GM12892 (cell line): ENCODE measurements around the gene C6orf132. TPM values are rescaled to one million over a fixed set of nuclear protein-coding genes. Genes with fewer than 3 reads are reported as not detected.

Experiments
- DNase-seq: peaks from one replicate; pipeline ENCODE4 v3.0.0; 2011; ENCODE audit not compliant: insufficient read length
- FAIRE-seq: peaks from 2 replicates; lab custom pipeline; 2011; peaks lifted over from hg19 to GRCh38; lab: Jason Lieb, UNC
- POLR2A ChIP-seq: IDR thresholded peaks from 2 replicates; pipeline ENCODE4 v1.6.1; 2011; ENCODE audit warnings: low read depth, low read length, control low read depth
- POLR2AphosphoS5 ChIP-seq: IDR thresholded peaks from 2 replicates; pipeline ENCODE4 v1.6.1; 2011; ENCODE audit warnings: low read depth, low read length, control low read depth
- TAF1 ChIP-seq: IDR thresholded peaks from 2 replicates; pipeline ENCODE4 v1.6.1; 2011; ENCODE audit warnings: low read depth, mild to moderate bottlenecking, control low read depth, low read length, borderline replicate concordance
- polyA plus RNA-seq: library from polyadenylated mRNA; unstranded; fragments of >200 nt; gene quantifications from one replicate; pipeline ENCODE4 v1.2.1, GENCODE V29; 2012; ENCODE audit warnings: missing spikeins, inconsistent platforms; ENCODE audit not compliant: missing spikeins

The C6orf132 gene
- polyA plus RNA-seq: not detected

DNA sequence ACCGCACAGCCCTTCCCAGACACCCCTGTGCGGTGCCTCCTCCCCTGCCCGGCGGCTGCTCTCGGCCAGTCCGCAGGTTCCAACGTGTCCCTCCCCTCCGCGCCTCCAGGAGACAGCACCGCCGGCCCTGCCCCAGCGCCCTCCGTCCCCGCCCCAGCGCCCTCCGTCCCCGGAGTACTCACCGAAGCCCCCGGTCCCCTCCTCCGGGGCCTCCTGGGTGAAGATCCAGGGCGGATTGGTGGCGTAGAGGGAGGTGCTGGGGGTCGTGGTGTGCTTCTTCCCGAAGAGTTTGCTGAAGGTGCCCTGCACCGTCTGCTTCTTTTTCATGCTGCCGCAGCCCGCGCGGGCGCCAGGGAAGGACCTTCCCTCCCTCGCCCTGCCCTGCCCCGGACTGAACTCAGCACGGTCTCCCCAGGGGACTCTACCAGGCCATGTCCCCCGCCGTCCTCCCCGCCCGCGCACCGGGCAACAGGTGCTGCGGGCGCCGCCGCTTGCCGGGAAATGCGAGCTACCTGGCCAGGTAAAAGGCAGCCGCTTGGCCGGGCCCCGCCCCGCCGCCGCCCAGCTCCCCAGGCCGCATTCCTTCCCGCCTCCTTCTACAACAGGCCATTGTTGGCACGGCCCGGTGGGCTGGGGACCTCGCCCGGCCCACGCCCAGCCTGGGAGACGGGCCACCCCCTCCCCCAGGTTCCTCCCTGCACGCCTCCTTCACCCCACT, at the start of gene C6orf132:
C6orf132 (minus strand) TSS at position 503 of the 718 bp plus-strand sequence; CDS start at position 327, 176 bp downstream.
- DNase-seq (no peak), FAIRE-seq (no peak)
- TF ChIP-seq POLR2AphosphoS5: no peak
- TF ChIP-seq TAF1: no peak
- no peak for TF ChIP-seq POLR2A

DNA sequence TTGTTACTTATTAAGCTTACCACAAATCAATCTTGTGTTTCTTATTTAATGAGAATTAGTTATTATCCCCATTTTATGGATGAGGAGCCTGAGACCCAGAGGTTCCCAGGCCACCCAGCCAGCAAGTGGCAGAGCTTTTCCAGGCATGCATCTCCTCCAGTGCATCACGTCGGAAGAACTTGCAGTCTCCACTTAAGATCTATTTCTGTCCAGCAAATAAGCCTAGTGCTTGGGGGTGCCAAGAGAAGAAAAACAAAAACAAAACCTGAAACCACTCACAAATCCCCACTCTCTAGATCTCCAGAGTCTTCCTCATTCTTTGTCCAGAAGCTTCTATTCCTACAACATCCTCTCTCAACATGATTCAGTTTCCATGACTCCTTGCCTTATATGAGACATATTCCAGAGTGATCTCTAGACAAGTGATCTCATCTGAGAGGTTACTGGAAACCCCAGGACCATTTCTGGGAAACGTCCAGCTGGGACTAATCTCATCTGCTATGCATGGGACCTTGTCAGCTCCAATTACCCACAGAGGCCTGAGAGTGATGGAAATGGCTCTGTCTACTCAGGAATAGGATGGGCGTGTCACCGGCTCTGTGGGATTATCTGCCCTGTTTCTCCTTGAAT, 48.2 kb upstream of the C6orf132 start:
- TF ChIP-seq POLR2A: no peak
- TF ChIP-seq POLR2AphosphoS5: no peak
- TF ChIP-seq TAF1: no peak
- DNase-seq: no peak
- FAIRE-seq: no peak

DNA sequence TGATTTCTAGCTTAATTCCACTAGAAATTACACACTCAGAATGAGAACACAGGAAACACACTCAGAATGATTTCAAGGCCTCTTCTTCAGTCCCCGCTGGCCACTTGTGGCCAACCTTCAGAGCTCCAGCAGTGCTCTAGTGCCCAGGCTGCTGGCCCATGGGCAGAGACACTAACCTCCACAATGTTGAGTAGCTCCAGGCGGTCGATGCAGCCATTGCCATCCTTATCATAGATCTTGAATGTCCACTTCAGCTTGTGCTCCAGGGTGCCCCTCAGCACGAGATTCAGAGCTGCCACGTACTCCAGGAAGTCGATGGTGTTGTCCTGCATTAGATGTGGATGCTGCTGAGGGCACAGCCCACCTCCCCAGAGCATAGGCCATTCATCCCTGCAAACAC, 46.0 kb upstream of the C6orf132 start:
- TF ChIP-seq POLR2A (no peak), TAF1 (no peak), POLR2AphosphoS5 (no peak)
- FAIRE-seq: no peak
- DNase-seq: no peak

DNA sequence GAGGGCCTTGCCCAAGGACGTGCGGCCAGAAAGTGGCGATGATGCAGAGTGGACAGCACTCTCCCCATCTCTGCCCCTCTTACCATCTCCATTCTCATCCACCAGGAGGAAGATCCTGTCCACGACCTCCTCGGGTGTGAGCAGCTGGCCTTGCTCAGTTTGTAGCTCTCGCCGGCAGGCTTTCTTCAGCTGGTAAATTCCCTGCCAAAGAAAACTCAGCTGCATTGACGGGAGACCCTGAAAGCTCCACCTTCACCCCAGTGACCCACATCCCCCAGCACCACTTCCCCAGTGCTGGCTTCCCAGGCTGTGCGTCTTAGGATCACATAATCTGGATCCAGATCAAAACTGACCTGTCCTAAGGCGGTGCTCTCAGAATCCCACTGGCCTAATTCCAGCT, 43.2 kb upstream of the C6orf132 start:
- DNase-seq (no peak), FAIRE-seq (no peak)
- no peak for TF ChIP-seq TAF1
- TF ChIP-seq POLR2AphosphoS5: no peak
- TF ChIP-seq POLR2A: no peak

DNA sequence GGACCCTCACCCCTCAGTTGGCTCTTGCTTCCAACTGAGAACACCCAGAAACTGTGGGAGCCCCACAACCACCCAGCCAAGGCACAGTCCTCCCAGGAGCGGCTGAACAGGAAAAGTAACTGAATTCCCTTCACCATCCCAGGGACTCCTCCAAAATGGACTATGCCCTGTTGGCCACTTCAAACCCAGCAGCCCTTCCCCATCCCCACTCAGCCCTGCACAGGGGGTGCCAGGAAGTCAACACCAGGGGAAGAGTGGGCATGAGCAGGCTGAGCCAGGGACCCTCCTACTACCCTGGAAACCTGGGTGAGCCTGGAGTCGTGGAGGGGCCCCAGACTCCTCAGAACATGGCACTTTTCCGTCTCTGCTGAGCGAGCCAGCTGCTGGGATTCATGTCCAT, 42.1 kb upstream of the C6orf132 start:
- FAIRE-seq: no peak
- TF ChIP-seq TAF1 (no peak), POLR2A (no peak), POLR2AphosphoS5 (no peak)
- no peak for DNase-seq

GRCh38 chr6:42182101-42182500, 39.7 kb upstream of the C6orf132 start:
- TF ChIP-seq POLR2A: no peak
- TF ChIP-seq POLR2AphosphoS5: no peak
- no peak for TF ChIP-seq TAF1
- no peak for DNase-seq
- FAIRE-seq: no peak

- FAIRE-seq (no peak), DNase-seq (no peak)
- TF ChIP-seq TAF1 (no peak), POLR2A (no peak), POLR2AphosphoS5 (no peak)
Measured at GRCh38 chr6:42179945-42180313, 37.5 kb upstream of the C6orf132 start.

DNA sequence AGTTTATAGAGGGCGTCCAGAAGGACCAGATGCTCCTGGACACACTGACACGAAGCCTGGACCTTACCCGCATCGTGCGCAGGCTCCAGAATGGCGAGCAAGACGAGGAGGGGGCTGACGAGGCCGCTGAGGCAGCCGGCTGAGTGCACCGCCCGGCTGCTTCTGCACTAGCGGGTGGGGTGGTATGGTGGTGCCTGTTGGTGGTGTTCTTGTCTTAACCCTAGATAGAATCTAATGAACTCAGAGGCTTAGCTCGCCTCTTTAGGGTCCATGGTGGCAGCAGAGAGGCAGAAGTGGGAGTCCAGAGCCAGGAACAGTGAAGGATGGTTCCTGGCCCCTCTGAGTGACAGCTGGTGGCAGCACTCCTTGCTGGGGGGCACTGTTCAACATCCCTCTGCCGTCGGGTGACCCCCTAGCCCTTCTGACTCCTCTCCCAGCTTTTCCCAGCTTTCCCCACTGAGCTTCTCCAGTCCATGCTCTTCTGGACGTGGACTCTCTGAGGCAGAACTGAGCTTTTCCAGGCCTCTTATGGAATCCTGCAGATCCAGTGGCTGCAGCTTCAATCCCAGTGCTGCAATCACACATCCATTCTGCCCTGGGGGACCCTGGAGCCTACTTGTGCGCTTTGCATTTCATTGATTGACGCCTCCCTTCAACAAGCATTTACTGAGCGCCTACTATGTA, 37.0 kb upstream of the C6orf132 start:
- TF ChIP-seq TAF1: no peak
- no peak for TF ChIP-seq POLR2AphosphoS5
- no peak for TF ChIP-seq POLR2A
- no peak for FAIRE-seq
- DNase-seq: no peak

DNA sequence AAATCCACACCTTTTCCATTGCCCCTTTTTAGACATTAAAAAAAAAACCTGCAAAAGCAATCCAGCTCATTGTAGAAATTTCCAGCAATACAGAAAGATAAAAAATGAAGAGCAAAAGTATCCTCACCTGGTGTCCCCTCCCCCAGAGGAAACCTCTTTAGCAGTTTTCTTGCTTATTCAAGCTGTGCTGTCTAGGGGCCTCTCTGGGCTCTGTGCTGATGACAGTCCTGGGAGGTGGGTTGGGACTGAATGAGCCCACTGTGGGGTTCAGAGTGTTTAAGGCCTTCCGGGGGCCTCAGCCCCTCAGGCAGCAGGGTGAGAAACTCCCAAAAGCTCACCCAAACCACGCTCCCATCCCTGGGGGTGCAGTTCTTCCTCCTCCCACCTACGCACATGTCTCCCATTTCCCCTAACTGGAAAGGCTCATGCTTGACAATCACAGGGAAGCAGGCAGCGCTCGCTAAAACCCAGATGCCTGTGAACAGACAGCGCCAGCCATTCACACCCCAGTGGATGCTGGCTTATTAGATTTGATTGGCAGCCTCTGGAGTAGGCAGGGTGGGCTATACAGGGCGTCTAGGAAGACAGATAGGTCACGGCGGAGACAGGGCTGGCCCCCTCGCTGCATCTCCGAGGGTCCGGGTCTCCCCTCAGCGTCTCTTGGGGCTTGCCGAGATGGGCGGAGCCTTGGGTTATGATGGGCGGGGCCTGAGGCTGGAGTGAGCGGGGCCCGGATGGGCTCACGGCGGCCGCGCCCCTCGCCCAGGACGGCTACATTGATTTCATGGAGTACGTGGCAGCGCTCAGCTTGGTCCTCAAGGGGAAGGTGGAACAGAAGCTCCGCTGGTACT, 35.3 kb upstream of the C6orf132 start:
- DNase-seq (no peak), FAIRE-seq (no peak)
- no peak for TF ChIP-seq POLR2A
- TF ChIP-seq POLR2AphosphoS5: no peak
- no peak for TF ChIP-seq TAF1

DNA sequence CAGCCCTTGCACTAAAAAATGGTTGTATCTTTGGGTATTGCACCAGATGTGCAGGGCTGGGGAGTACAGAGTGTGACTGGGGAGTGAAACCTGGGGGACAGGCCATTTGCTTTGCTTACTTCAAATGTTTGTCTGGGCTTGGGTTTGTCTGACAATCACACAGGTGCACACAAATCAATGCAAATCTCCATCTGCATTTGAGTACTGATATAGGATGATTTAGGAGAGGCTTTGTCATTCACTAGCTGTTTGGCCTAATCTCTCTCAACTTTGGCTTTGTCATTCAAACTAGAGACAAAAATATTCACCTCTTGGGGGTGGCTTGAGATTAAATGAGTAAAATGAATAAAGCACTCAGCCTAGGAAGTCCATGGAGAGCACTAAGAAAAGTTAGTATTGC, 34.6 kb upstream of the C6orf132 start:
- FAIRE-seq (no peak), DNase-seq (no peak)
- no peak for TF ChIP-seq POLR2AphosphoS5
- TF ChIP-seq POLR2A: no peak

DNA sequence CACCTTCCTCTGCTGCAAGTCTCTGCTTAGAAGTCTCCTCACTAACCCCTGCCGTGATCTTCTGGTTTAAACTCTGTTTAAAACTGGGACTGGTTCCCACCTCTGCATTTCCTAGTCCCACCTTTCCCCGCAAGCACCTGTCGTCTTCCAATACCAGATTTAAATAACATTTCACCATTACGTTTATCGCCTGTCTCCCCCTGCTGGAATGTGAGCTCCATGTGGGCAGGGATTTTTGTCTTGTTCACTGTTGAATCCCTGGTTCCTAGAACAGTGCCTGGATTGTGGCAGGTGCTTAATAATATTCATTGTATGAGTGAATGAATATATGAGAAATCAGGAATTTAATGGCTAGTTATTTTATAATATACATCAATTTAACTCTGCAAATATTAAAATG, 33.4 kb upstream of the C6orf132 start:
- TF ChIP-seq TAF1 (no peak), POLR2A (no peak), POLR2AphosphoS5 (no peak)
- no peak for FAIRE-seq
- no peak for DNase-seq

- FAIRE-seq (no peak), DNase-seq (no peak)
- no peak for TF ChIP-seq TAF1
Measured at GRCh38 chr6:42173101-42173500, 30.7 kb upstream of the C6orf132 start, which contains the start of gene GUCA1A. Gene GUCA1A, plus strand, starts transcription at chr6:42173364. Its CDS starts 250 bp downstream, at chr6:42173614.
